T1000 (cell line): ENCODE results near the gene ZFYVE28.

Source experiments
- DNase-seq: peaks from one replicate; lab custom pipeline; 2025; ENCODE audit warnings: mixed read lengths; lab: John Stamatoyannopoulos, UW

The ZFYVE28 gene

DNA sequence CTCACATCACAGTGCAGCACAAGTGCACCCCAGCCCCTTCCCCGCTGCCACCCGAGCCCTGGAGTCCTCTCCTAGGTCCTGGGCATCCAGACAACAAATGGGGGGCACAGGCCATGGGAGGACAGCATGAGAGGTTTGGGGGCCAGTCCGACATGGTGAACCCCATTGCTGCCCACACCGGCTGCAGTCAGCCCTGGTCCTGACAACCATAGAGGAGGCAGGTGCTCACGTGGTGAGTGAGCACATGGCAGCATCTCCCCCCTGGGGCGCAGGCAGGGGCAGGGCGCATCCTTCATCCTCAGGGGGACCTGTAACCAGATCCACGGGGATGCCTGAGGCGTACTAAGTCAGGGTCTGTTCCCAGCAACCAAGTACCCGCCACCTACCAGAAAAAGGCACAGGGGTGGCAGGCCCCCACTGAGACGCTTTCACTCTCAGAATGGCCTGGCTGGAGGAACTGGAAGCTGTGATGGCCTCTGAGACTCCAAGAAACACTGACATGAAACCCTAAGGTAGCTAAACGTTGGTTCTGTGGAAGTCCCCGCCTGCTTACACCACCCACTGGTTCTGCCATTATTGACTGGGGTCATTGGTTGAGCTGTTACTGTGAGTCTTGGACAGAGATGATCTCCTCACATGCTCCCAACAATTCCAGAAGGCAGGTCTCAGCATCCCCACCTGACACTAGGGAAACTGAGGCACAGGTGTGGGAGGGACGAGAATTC, 6.5 kb downstream of the ZFYVE28 start:
- DNase-seq: no peak

DNA sequence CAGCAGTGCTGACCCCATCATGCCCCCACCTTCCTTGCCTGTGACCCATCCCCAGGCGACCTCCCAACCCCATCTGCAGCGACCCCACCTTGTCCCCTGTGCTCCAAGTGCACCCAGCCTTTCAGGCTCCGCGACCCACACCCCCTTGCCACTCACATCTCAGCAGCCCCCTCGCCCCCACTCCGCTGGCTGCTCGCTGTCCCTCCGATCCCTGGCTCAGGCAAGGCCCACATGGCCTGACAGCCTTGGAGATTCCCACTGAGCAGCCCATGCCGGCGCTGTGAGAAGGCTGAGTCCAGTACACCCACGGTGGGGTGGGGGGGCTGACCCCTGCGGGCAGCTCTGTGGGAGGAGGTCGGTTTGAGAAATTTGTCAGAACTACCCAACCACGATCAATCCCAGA, 9.1 kb downstream of the ZFYVE28 start:
- no peak for DNase-seq

DNA sequence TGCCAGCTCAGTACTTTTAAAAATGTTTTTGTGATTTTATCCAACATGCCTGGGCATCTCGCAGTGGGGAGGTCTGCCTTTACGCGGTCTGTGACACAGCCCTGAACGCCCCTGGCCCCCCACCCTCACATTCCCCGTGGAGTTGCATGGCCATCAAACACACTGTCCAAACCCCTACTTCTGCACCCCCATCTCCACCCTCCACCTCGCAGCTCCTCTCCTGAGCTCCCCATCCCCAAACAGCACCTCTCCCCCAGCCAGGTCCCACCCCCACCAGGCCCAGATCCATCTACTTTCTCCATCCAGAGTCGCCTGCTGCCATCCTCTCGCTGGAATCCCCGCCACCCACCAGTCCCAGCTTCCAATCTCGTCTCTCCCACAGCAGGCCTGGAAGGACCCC, 9.5 kb downstream of the ZFYVE28 start:
- no peak for DNase-seq

DNA sequence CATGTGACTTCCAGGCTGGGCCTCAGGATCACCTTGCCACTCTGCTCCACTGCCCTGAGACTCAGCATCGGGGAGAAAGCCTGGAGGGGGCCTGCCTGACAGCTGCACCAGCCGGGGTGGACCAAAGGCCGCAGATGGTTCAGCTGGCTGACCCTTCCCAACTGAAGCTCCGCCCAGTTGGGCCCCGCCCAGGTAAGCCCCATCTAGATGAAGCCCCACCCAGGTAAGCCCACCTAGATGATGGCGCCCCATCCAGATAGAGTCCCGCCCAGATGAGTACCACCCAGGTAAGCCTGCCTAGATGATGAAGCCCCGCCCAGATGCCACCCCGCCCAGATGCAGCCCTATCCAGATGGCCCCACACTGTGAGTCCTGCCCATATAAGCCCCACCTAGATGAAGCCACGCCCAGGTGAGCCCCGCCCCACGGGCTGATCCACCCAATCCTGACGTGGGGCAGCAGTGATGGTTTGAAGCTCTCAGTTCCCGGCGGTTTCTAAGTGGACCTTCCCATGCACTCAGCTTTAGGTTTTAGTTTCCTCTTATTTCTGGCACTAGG, 10.0 kb downstream of the ZFYVE28 start:
- DNase-seq: no peak

DNA sequence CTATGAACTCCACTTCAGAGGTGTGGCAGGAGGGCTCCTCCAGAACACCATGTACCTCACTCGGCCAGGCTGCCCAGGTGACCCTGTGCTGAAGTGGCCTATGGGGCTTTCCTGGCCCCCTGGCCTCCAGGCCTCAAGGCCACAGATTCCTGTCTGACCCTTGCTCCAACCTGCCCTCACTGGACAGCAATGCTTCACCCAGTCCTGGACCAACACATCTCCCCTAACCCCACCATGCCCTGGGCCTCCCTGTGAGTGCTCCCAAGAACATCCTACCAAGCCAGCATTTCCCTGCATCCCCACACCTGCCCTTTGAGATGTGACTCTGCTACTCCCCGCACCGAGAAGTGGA, 10.5 kb downstream of the ZFYVE28 start:
- no peak for DNase-seq

DNA sequence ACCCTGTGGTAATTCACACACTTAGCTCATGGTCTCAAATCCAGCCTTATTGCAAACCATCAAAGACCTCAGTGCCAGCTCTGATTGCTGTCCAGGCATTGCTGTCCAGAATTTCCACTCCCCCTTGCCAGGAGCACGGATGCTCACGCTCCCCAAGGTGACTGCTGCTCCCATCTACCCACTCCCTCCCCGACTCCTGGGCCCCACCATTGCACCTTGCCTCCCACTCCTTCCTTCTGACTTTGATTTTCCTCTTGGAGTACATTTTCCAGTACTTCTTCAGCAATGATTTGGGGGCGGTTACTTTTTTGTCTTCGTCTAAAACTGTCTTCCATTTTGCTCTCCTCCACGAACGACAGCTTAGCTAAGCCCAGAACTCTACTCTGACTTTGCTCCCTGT, 11.5 kb downstream of the ZFYVE28 start:
- no peak for DNase-seq

DNA sequence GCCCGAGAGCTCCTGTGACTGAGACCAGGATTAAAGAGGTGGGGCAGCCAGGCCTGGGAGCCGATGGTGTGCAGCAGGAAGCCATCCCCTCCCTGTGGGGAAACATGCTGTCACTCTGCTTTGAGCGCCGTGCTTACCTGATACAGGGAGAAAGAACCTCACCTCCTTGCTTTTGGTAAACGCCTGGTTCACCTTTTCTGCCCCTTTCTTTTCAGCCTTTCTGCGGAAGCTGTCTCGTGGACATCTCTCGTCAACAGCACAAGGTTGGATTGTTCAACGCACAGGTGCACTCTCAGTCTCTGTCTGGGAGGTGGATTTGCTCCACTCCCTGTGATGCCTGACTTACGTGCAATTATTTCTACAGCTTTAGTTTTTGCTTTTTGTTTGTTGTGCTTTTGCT, 12.0 kb downstream of the ZFYVE28 start:
- DNase-seq: no peak

DNA sequence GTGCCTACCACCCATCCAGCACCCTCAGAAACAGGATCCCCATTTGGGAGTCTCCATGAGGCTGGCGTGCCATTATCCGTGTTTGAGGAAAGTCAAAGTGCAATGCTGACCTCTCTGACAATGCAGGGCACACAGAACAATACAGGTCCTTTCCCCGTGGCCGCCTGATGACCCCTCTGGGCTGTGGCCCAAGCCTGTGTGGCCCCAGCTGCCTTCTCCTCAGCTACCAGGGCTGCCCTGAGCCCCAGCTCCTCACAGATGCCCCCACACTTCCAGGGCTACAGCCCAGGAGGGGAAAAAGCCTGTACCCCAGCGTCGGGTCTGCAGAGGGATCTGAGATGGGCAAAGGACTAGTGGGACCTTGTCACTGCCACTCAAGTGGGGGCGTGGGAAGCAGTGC, 15.5 kb downstream of the ZFYVE28 start:
- no peak for DNase-seq

DNA sequence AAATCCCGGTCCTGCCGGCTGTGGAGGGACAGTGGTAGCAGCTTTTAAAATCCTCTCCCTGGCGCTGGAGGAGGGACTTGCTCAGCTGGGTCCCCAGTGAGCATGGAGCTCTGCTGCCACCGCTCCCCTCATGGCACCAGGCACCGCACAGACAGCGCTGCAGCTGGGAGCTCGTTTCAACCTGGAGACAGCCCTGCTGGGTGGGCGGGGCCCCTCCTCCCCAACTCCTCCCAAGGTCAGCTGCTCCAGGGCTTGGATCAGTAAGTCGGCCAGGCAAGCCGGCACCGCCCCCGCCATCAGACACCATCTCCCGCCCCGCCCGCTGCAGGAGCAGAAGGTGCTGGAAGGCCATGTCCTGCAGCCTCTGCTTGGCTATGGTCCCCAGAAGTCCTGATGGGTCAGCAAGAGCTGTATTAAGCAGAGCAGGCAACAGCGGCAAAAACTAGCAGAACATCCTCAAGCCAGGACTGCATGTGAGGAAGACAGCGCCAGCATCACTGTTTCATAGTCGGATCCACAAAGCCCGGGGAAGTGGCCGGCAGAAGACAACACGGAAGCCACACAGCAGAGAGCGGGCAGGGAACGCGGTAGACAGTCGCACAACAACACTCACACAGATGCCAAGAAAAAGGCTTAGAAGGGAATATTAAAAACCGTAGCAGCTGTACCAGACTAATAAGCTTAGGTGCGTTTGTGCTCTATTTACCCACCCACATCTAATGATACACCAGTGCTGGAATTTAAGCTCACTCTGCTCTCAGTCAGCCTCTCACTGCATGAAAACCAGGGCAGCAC, 16.2 kb downstream of the ZFYVE28 start:
- peak; percentile 33 for DNase-seq

DNA sequence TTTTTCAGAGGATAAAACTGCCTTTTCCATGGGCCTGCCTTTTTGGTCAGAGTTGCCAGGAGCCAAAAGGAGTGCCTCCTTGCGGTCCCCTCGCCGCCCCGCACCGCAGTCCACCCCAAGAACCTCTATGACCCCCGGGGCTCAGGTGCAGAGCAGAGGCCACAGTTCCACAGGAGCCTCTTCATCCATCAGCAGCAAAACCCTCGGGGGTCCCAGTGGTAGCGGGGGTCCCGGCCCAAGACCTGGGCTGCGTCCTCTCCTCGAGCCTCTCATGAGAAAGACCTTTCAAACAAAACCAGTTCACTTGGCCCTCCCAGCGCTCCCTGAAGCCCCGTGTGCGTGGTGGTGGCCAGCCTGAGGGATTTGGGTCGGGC, 16.8 kb downstream of the ZFYVE28 start:
- DNase-seq: no peak

DNA sequence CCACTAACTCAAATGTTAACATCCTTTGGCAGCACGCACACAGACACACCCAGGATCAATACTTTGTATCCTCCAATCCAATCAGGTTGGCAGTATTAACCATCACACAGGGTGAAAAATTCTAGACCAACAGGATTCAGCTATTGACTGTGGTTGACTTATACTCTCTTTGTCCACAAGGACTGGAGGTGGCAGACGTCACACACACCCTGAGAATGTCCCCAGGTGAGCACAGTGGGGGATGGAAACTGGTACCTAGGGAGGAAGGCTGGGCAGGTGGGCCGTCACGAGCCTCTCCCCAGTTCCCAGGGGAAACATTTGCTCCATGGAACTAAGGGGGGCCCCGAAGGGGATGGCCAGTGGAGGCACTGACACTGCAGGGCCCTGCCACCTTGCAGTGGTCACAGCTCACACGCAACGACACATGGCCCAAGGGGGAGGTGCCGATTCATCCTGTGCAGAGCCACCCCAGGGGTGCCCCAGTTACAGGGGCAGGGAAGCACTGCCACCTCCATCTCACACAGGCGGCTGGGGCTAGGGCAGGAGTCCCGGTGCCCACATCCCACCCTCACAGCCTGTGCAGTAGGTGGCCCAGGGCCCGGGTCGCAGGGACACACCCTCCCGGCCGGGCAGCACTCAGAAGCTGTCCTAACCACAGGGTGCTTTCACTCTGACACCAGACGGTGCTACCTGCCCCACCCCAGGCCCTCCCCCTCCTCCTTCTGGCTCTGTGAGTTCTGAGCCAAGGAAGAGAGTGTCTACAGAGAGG, 17.4 kb downstream of the ZFYVE28 start:
- no peak for DNase-seq

DNA sequence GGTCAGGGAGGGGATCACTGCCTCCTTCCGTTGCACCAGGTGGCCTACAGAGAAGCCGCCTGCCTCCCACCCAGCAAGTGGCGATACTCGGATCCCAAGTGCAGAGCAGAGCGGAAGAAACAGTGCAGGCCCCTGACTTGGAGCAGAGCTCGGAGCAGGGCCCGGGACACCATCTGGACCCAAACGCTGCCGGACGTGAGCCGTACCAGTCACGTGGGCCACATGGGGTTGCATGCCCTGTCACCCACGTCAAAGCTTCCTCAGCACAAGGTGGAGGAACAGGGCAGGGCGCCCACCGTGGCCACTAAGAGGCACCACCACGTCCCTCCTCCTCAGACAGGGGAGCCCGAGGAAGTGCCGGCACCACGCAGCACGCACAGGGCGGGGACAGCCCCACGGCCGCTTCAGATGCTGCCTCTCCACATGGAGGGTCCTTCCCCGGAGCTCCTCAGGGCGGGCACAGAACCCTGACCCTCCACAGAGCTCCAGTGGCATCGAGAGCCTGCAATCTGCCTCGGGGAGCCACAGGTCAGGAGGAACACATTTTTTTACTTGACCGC, 18.7 kb downstream of the ZFYVE28 start:
- no peak for DNase-seq

DNA sequence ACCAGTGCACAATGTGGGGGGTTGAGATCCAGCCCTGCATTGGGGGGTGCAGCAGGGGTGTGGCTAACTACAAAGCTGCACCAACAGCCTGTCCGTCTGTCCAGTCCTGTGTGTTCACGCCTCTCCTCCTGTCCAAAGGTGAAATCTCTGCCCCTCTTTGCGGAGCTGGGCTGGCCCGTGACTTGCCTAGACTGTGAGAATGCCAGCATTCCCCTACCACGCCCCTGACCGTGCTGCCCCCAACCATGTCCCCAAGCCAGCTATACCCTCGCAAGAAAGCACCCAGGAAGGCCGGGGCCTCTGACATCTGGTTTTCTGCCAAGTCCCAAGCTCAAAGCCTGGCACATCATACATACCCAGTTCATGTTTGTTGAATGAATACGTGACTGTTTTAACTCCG, 19.2 kb downstream of the ZFYVE28 start:
- no peak for DNase-seq

DNA sequence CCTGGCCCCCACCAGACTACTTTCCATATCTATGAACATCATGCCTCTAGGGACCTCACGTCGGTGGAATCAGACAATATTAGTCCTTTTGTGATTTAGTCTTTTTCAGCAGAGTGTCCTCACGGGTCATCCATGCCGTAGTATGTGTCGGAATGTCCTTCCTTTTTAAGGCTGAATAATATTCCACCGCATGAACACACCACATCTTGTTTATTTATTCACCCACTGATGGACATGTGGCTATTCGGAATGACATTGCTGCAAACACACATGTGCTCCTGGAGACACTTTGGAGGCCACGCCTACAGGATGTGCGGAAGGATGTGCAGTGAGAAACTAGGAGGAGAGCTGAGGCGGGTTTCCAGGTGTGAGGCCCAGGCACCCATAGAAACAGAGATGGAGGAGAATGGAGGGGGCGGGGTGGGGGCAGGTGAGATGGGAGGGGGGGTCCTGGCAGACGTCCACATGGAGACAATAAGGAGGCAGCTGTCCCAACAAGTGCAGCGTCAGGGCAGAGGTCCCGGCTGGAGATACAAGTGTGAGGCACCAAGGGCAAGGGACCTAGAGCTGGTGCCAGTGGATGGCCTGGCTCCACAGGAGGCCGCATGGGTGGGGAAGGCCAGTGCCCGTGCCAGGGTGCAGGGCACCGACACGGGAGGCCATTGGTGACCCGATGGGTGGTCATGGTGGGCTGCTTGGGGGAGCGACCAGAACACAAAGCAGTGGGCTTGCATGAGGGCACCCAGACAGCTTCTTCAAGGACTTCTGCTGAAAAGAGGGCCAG, 20.7 kb downstream of the ZFYVE28 start:
- no peak for DNase-seq

DNA sequence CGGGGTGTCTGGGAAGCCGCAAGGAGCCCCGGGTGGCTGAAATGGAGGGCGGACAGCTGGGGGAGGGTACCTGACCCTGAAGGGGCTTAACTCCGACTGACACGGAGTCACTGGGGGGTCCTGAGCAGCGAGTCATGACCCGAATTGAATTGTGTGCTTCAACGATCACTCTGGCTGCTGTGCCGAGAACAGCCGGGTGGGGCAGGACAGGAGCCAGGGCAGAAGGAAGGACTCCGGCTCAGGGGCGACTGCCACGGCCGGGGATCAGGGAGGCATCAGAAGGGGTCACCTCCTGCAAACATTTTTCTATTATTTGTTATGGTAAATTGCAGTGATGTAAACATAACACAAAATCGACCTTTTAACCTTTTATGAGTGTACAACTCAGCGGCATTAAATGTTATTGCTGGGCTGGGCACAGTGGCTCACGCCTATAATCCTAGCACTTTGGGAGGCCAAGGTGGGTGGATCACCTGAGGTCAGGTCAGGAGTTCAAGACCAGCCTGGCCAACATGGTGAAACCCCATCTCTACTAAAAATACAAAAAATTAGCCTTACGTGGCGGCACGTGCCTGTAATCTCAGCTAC, 21.6 kb downstream of the ZFYVE28 start:
- DNase-seq: no peak

DNA sequence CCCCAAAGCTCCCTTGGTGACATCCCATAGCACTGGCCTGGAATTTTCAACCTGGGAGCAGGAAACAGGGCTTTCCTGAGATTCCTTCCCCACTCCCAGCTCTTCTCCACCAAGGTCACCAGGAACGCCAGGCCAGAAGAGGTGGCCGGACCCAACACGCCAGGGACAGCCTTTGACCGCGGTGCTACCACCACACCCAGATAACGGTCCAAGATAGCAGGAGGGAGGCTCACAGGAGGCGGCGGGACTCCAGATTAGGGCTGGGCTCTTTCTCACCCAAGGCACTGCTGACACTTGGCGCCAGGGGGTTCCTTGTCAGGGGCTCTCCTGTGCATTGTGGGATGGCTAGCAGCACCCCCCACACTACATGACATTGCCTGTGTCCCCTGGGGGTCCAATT, 22.9 kb downstream of the ZFYVE28 start:
- DNase-seq: no peak

DNA sequence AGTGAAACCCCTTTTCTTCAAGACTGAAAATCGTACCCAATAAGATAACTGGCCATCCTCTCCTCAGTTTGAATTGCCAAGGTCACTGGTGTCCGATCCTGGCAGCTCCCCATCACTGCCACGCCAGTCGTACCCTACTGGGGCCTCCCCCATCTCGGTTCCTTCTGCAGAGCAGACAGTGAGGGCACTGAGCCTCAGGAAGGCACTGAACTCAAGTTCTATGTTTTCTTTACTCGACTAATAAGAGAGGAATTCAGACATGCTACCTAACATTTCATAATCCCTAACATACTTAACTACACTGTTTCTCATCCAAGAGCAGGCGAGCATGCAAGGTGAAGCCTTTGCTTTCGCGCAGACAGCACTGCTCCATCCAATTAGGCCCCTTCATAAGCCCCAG, 23.4 kb downstream of the ZFYVE28 start:
- no peak for DNase-seq

DNA sequence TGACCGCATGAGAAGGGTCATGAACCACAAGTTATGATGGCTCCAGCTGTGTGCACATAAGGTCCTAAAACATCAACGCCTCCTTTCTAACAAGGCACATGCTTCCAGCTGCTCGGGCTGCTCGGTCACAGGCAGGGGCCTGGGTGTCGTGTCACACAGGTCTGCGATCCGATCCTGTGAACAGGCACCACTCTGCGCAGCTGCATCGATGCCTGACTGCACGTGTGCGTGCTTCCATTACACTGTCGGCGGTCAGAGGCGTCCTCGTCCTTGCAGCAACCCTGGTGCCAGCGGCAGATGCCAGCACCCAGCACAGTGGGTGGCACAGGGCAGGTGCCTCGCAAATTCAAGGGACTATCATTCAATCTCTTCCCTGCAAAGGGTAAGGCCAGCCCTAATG, 23.9 kb downstream of the ZFYVE28 start:
- DNase-seq: no peak

DNA sequence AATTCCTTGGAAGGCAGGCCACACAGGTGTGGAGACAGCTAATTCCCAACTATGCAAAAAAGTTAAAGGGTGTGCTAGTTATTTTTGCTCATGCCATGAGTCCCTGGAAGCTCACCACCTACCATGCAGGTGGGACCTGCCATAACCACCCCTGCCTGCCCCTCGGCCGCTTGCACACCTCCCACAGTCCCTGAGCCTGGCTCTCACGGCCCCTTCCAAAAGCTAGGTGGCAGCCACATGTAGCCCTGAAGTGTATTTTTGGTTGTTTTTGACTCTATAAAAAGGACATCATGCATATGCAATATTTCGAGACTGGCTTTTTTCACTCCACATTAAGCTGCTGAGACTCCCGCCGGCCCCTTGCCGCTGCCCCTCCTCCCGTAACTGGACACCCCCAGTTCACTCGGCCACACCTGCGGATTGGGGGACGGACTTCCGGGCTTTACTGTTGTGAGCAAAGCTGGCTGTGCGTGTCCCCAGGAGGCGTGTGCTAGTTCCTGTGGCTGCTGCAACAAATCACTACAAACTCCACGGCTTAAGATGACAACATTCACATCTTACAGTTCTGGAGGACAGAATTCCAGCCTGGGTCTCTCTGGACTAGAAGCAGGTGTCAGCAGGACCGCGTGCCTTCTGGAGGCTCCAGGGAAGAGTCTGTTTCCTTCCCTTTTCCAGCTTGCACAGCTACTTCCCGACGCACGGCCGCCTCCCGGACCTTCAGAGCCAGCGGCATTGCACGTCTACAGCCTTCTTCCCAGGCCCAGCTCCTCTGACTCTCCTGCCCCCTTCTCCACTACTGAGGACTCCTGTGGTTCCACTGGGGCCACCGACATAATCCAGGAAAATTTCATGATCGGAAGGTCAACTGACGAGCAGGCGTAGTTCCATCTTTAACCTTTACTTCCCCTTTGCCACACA, 24.8 kb downstream of the ZFYVE28 start:
- DNase-seq: no peak

DNA sequence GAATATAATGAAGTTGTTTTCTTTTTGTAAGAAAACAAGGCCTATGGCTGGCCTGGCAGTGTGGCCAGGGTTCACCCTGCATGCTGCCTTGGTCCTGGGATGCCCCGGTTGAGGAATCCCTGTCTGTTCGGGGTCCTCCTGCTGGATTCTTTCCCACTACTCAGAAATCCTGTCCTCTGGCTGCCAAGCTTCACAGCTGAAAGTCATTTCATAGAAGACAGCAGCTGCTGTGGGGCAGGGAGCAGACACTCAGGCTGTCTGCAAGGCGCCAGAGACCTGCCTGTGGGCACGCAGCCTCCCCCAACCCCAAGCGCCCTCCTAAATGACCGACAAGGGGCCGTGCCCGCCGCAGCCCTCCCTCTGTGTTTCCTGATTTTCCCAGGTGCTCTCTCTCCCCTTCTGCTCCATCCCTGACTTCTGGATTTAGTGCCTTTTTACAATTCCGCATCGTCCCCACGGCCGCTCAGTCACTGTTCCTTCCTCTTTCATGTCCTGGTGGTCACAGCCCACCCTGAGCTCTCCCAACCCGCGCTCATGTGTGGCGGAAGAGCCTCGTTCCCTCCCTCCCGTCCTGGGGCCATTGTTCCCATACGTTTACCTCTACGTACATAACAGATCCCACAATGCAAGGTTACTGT, 27.5 kb downstream of the ZFYVE28 start:
- DNase-seq: no peak
